ENCODE data around the gene RAD51B. TPM values are rescaled to one million over a fixed set of nuclear protein-coding genes. Genes with fewer than 3 reads are reported as not detected.
A peak's percentile ranks its signal among the peaks of the same experiment; 100 is the strongest.

The RAD51B gene
- total and polyA plus RNA-seq, 2 of the 13 experiments (the other 11 are each of a cell fraction or from before 2014, with no cell fraction given) = 7.0 to 9.5 TPM

DNA sequence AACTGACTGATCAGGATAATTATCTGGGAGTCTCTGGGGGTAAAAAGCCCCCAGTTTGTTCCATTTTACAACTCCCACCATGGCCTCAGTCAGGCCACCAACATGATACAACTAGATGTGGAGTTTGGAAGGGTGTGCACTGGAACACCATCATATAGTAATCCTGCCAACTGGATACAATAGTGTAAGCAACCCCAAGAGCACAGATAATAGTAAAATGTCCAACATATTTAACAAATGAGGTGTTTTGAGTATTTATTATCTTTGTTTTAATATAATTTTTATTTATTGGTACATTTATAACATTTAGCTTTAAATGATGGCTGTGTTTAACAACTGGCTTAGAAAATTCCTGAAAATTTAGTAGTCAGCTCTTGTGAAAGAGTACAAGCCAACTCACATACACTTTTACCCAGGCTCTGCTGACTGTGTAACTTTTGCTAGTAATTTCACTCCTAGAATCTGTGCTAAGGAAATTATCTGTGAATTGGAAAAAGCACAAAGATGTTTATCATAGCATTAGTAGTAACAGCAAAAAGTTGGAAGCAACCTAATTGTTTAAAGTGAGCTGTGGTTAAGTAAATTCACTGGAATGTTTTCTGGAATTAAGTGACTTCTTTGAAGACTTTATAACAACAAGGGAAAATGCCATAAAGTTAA, 196.8 kb downstream of the RAD51B start:
- no peak overlapping the region for H3K27ac ChIP-seq (ENCODE audit: extremely low read length, insufficient read depth, low read length)
- no peak overlapping the region for H2AFZ ChIP-seq (ENCODE audit: low read length)
- no peak overlapping the region for H3K4me2 ChIP-seq (ENCODE audit: low read depth, low read length)
- ATAC-seq (no peak), FAIRE-seq (no peak), DNase-seq (ENCODE audit: low spot score) (no peak)
- H3K4me3 ChIP-seq (replicated peaks in 1 of 3; ENCODE audit: insufficient read depth in 1 of 3, low read depth in 2 of 3, low read length in 3 of 3) = no peak overlapping the region
- TF ChIP-seq, protein P1, sequence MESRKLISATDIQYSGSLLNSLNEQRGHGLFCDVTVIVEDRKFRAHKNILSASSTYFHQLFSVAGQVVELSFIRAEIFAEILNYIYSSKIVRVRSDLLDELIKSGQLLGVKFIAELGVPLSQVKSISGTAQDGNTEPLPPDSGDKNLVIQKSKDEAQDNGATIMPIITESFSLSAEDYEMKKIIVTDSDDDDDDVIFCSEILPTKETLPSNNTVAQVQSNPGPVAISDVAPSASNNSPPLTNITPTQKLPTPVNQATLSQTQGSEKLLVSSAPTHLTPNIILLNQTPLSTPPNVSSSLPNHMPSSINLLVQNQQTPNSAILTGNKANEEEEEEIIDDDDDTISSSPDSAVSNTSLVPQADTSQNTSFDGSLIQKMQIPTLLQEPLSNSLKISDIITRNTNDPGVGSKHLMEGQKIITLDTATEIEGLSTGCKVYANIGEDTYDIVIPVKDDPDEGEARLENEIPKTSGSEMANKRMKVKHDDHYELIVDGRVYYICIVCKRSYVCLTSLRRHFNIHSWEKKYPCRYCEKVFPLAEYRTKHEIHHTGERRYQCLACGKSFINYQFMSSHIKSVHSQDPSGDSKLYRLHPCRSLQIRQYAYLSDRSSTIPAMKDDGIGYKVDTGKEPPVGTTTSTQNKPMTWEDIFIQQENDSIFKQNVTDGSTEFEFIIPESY (CRISPR knock-in tag; IDR thresholded peaks at IDR 0.05) = no peak
- TF ChIP-seq HMG20A (CRISPR knock-in tag; IDR thresholded peaks at IDR 0.05; ENCODE audit: borderline replicate concordance) = no peak
- no peak for TF ChIP-seq ZNF773 (CRISPR knock-in tag; IDR thresholded peaks at IDR 0.05; ENCODE audit: borderline replicate concordance)
- TF ChIP-seq POLR2A (IDR thresholded peaks at IDR 0.05; ENCODE audit: insufficient read depth in 1 of 2, low read depth in 2 of 2, low read length in 2 of 2) = no peak
- TF ChIP-seq ZSCAN30 (CRISPR knock-in tag; IDR thresholded peaks at IDR 0.05) = no peak
- ChIA-PET CTCF (ENCODE audit: low intra/inter-chr PET ratio, low total read pairs) (no interaction called here), POLR2A (no interaction called here)
- H3K79me2 ChIP-seq (ENCODE audit: insufficient read depth, low read length) = no peaks in the 10 kb centered on the region
- no TSS peak for BruUV-seq (replicated peaks)
- H3K36me3 ChIP-seq (replicated peaks in 1 of 2; ENCODE audit: control insufficient read depth in 1 of 2, insufficient read depth in 2 of 2, low read length in 2 of 2) = no peaks in the 10 kb centered on the region
- peaks cover 21% of the 10 kb centered on the region for H3K4me1 ChIP-seq (ENCODE audit: insufficient read depth, low read length)
- no peak overlapping the region for H3K9ac ChIP-seq (ENCODE audit: insufficient read depth, low read depth, low read length)
- no peaks in the 10 kb centered on the region for H3K9me3 ChIP-seq (ENCODE audit: low read length)
- in situ Hi-C loops (cut with HindIII; ENCODE audit: extremely low pct_ligation_motif_present, low pct_unique_long_range_greater_than_20kb) = no loop called here
- no peaks in the 10 kb centered on the region for H4K20me1 ChIP-seq (ENCODE audit: insufficient read depth, low read length)
- intact Hi-C loops (cut with micrococcal nuclease; ENCODE audit: unreplicated experiment) = no loop called here
- no peaks in the 10 kb centered on the region for H3K27me3 ChIP-seq (ENCODE audit: control insufficient read depth in 1 of 2, insufficient read depth in 2 of 2, low read length in 2 of 2)

DNA sequence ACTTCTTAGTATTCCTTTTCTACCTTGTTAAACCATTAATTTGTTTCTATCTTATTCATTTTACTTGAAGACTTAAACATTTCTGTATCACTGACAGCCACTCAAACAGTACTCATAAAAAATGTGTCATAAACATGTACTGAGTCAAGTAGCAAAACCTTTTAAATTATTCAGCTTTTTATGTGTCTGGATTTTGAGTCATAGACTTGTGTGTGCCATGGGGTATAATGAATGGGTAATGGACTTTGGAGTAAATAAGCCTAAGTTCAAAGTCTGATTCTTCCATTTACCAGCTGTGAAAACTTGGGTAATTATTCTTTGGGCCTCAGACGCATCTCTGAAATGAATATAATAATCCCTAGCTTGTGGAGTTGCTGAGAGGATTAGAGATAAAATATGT, 199.0 kb downstream of the RAD51B start:
- DNase-seq (ENCODE audit: low spot score) = peak; percentile 30
- no peak for FAIRE-seq
- no peaks in the 10 kb centered on the region for H3K79me2 ChIP-seq (ENCODE audit: insufficient read depth, low read length)
- H4K20me1 ChIP-seq (ENCODE audit: insufficient read depth, low read length) = no peaks in the 10 kb centered on the region
- H3K4me3 ChIP-seq (replicated peaks in 1 of 3; ENCODE audit: insufficient read depth in 1 of 3, low read depth in 2 of 3, low read length in 3 of 3) = no peak overlapping the region
- intact Hi-C loops (cut with micrococcal nuclease; ENCODE audit: unreplicated experiment) = no loop called here
- H3K9me3 ChIP-seq (ENCODE audit: low read length) = no peaks in the 10 kb centered on the region
- ChIA-PET CTCF (ENCODE audit: low intra/inter-chr PET ratio, low total read pairs) (no interaction called here), POLR2A (no interaction called here)
- H3K27me3 ChIP-seq (ENCODE audit: control insufficient read depth in 1 of 2, insufficient read depth in 2 of 2, low read length in 2 of 2) = no peaks in the 10 kb centered on the region
- BruUV-seq (replicated peaks) = no TSS peak
- H3K36me3 ChIP-seq (replicated peaks in 1 of 2; ENCODE audit: control insufficient read depth in 1 of 2, insufficient read depth in 2 of 2, low read length in 2 of 2) = no peaks in the 10 kb centered on the region
- no peak overlapping the region for H3K4me2 ChIP-seq (ENCODE audit: low read depth, low read length)
- no peak overlapping the region for H3K9ac ChIP-seq (ENCODE audit: insufficient read depth, low read depth, low read length)
- in situ Hi-C loops (cut with HindIII; ENCODE audit: extremely low pct_ligation_motif_present, low pct_unique_long_range_greater_than_20kb) = no loop called here
- H2AFZ ChIP-seq (ENCODE audit: low read length) = no peak overlapping the region
- WGBS (ENCODE audit: low lambda C conversion rate) = 46% methylated on average over 1 of the region's 1 CpG
- H3K27ac ChIP-seq (ENCODE audit: extremely low read length, insufficient read depth, low read length) = no peak overlapping the region
- H3K4me1 ChIP-seq (ENCODE audit: insufficient read depth, low read length) = peaks cover 16% of the 10 kb centered on the region
- no peak for ATAC-seq
- TF ChIP-seq, protein P2, sequence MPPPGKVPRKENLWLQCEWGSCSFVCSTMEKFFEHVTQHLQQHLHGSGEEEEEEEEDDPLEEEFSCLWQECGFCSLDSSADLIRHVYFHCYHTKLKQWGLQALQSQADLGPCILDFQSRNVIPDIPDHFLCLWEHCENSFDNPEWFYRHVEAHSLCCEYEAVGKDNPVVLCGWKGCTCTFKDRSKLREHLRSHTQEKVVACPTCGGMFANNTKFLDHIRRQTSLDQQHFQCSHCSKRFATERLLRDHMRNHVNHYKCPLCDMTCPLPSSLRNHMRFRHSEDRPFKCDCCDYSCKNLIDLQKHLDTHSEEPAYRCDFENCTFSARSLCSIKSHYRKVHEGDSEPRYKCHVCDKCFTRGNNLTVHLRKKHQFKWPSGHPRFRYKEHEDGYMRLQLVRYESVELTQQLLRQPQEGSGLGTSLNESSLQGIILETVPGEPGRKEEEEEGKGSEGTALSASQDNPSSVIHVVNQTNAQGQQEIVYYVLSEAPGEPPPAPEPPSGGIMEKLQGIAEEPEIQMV (CRISPR knock-in tag; IDR thresholded peaks at IDR 0.05; ENCODE audit: low read depth) = no peak
- TF ChIP-seq NCOR1 (IDR thresholded peaks at IDR 0.05; ENCODE audit: borderline replicate concordance, low read length) = peak; percentile 76; the same call in 1 of the 2 replicates
- TF ChIP-seq, protein P3, sequence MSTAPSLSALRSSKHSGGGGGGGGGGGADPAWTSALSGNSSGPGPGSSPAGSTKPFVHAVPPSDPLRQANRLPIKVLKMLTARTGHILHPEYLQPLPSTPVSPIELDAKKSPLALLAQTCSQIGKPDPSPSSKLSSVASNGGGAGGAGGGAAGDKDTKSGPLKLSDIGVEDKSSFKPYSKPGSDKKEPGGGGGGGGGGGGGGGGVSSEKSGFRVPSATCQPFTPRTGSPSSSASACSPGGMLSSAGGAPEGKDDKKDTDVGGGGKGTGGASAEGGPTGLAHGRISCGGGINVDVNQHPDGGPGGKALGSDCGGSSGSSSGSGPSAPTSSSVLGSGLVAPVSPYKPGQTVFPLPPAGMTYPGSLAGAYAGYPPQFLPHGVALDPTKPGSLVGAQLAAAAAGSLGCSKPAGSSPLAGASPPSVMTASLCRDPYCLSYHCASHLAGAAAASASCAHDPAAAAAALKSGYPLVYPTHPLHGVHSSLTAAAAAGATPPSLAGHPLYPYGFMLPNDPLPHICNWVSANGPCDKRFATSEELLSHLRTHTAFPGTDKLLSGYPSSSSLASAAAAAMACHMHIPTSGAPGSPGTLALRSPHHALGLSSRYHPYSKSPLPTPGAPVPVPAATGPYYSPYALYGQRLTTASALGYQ (CRISPR knock-in tag; IDR thresholded peaks at IDR 0.05) = no peak
- 0 out of 2 replicates have a peak, but pooled peaks have one; percentile 34 for TF ChIP-seq EHMT2 (IDR thresholded peaks at IDR 0.05; ENCODE audit: borderline replicate concordance, low read depth, low read length)
- TF ChIP-seq ZNF644 (CRISPR knock-in tag; IDR thresholded peaks at IDR 0.05; ENCODE audit: low read depth) = 0 out of 2 replicates have a peak, but pooled peaks have one; percentile 29
- peak; percentile 70 for TF ChIP-seq HNF4A (CRISPR knock-in tag; IDR thresholded peaks at IDR 0.05)
- TF ChIP-seq, protein P4, sequence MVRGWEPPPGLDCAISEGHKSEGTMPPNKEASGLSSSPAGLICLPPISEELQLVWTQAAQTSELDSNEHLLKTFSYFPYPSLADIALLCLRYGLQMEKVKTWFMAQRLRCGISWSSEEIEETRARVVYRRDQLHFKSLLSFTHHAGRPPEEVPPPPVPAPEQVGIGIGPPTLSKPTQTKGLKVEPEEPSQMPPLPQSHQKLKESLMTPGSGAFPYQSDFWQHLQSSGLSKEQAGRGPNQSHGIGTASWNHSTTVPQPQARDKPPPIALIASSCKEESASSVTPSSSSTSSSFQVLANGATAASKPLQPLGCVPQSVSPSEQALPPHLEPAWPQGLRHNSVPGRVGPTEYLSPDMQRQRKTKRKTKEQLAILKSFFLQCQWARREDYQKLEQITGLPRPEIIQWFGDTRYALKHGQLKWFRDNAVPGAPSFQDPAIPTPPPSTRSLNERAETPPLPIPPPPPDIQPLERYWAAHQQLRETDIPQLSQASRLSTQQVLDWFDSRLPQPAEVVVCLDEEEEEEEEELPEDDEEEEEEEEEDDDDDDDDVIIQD (CRISPR knock-in tag; IDR thresholded peaks at IDR 0.05; ENCODE audit: low read depth) = peak; percentile 23; the same call in 1 of the 2 replicates

All from HepG2 (cell line).